Right lobe of liver (tissue), 4 donors: Measurements from ENCODE around the gene CREB5.

Experiments used
- POLR2A ChIP-seq: fragments of 450-650 bp; IDR thresholded peaks from one replicate; pipeline ENCODE4 v1.6.1; 2017; ENCODE audit warnings: antibody characterized with exemption, mild to moderate bottlenecking
- TF ChIP-seq, protein P1 (sequence below), 4 donors: fragments of 200-600 bp in 3 of 4; fragments of 450-650 bp in 1 of 4; IDR thresholded peaks; one replicate each; pipeline versions ENCODE4 v1.5.1 to v1.8.0; 2016 to 2022; ENCODE audit warnings: antibody characterized with exemption in 4 of 4, mild to moderate bottlenecking in 2 of 4
- donor health status: DM: no; HTN: no; CAD: no.
- donor health status: DM: no; HTN: no; CAD: no.
- donor health status: DM: no; HTN: yes; CAD: no.

GRCh38 chr7:28456044-28456443 is 43.7 kb downstream of the CREB5 start:
- TF ChIP-seq, protein P1, sequence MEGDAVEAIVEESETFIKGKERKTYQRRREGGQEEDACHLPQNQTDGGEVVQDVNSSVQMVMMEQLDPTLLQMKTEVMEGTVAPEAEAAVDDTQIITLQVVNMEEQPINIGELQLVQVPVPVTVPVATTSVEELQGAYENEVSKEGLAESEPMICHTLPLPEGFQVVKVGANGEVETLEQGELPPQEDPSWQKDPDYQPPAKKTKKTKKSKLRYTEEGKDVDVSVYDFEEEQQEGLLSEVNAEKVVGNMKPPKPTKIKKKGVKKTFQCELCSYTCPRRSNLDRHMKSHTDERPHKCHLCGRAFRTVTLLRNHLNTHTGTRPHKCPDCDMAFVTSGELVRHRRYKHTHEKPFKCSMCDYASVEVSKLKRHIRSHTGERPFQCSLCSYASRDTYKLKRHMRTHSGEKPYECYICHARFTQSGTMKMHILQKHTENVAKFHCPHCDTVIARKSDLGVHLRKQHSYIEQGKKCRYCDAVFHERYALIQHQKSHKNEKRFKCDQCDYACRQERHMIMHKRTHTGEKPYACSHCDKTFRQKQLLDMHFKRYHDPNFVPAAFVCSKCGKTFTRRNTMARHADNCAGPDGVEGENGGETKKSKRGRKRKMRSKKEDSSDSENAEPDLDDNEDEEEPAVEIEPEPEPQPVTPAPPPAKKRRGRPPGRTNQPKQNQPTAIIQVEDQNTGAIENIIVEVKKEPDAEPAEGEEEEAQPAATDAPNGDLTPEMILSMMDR (IDR thresholded peaks at IDR 0.05) = no peak
- no peak for TF ChIP-seq POLR2A
